Measurements from ENCODE around the gene HEXD.
A peak's percentile ranks its signal among the peaks of the same experiment; 100 is the strongest.
"Not testable (repeated sequence)": the region's sequence is repeated elsewhere in the genome, so short reads cannot be mapped to it uniquely, and the experiment has no call there.

The HEXD gene

DNA sequence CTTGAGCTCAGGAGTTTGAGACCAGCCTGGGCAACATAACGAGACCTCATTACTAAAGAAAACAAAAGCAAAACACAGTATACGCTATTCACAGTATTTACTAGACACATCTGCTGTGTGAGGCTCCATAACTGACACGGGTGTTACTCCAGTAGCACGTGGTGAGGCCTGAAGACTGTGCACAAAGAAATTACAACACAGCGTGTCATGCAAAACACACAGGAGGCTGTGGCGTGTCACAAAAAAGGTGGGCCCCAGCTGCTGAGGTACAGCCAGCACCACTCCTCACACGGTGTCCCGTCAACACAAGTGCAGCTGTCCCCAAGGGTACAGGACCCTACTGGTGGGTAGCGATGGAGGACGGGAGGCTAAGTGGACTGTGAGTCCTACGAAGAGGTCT, 29.7 kb downstream of the HEXD start:
- H3K4me1 ChIP-seq (ENCODE audit: control insufficient read depth in 1 of 2, insufficient read depth in 1 of 2, low read depth in 1 of 2, low read length in 1 of 2), result peaks cover 33 to 38% of the 10 kb centered on the region in 2 experiments
- H3K4me3 ChIP-seq (ENCODE audit: low read depth in 1 of 2, low read length in 1 of 2), result peak overlapping the region in 1 of 2 experiments; percentile 3
- no peaks in the 10 kb centered on the region for H3K27me3 ChIP-seq
- peaks cover 50% of the 10 kb centered on the region for H3K36me3 ChIP-seq
- no peaks in the 10 kb centered on the region for H3K9me3 ChIP-seq
- TF ChIP-seq, protein P1, sequence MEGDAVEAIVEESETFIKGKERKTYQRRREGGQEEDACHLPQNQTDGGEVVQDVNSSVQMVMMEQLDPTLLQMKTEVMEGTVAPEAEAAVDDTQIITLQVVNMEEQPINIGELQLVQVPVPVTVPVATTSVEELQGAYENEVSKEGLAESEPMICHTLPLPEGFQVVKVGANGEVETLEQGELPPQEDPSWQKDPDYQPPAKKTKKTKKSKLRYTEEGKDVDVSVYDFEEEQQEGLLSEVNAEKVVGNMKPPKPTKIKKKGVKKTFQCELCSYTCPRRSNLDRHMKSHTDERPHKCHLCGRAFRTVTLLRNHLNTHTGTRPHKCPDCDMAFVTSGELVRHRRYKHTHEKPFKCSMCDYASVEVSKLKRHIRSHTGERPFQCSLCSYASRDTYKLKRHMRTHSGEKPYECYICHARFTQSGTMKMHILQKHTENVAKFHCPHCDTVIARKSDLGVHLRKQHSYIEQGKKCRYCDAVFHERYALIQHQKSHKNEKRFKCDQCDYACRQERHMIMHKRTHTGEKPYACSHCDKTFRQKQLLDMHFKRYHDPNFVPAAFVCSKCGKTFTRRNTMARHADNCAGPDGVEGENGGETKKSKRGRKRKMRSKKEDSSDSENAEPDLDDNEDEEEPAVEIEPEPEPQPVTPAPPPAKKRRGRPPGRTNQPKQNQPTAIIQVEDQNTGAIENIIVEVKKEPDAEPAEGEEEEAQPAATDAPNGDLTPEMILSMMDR (IDR thresholded peaks at IDR 0.05), result no peak
- H3K27ac ChIP-seq, result peak overlapping the region; percentile 54

DNA sequence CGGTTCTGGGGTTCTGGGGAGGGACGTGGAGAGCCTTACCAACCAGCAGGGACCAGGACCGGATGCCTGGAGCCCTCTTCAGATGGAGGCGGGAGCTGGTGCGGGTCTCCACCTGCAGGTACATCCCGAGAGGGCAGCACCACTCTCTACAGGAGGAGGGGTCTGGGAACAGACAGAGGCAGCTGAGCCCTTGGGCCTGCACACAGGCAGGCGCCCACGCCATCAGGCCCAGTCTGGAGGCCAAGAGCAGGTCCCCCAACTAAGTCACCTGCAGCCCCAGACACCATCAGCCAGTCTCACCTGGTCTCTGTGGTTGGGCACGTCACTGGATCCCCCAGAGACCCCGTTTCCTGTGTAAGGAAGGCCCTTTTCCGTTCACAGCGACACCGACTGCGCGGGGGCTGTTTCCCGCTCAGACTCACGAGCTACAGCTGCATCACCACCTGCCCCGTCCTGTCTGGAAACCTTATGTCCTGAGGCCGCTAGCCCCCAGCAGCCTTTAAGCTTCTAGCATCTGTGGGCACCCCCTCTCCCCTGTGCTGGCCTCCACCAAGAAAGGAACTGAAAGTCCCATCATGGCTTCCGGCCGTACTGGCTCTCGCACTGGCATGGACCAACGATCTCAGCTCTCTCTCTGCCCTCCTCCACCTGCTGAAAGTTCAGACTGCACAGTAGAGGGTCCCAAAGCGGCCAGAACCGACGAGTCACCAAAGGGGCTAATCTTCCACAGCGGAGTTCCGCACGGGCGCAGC, 31.2 kb downstream of the HEXD start:
- peaks cover 36% of the 10 kb centered on the region for H3K36me3 ChIP-seq
- H3K9me3 ChIP-seq, result no peaks in the 10 kb centered on the region
- peak overlapping the region; percentile 88 for H3K27ac ChIP-seq
- peak overlapping the region; percentile 99 to 100 for H3K4me3 ChIP-seq (ENCODE audit: low read depth in 1 of 2, low read length in 1 of 2)
- H3K27me3 ChIP-seq, result no peaks in the 10 kb centered on the region
- TF ChIP-seq, protein P1 (IDR thresholded peaks at IDR 0.05), result no peak
- peaks cover 33 to 38% of the 10 kb centered on the region in 2 experiments for H3K4me1 ChIP-seq (ENCODE audit: control insufficient read depth in 1 of 2, insufficient read depth in 1 of 2, low read depth in 1 of 2, low read length in 1 of 2)

- Histone ChIP-seq H3K27ac (peak overlapping the region; percentile 88), H3K4me3 (ENCODE audit: low read depth in 1 of 2, low read length in 1 of 2) (peak overlapping the region; percentile 99 to 100), H3K36me3 (peaks cover 29% of the 10 kb centered on the region), H3K4me1 (ENCODE audit: control insufficient read depth in 1 of 2, insufficient read depth in 1 of 2, low read depth in 1 of 2, low read length in 1 of 2) (peaks cover 33 to 38% of the 10 kb centered on the region in 2 experiments), H3K27me3 (no peaks in the 10 kb centered on the region), H3K9me3 (no peaks in the 10 kb centered on the region)
- TF ChIP-seq, protein P1 (IDR thresholded peaks at IDR 0.05), result no peak
Measured at GRCh38 chr17:82449883-82450356, 31.8 kb downstream of the HEXD start.

DNA sequence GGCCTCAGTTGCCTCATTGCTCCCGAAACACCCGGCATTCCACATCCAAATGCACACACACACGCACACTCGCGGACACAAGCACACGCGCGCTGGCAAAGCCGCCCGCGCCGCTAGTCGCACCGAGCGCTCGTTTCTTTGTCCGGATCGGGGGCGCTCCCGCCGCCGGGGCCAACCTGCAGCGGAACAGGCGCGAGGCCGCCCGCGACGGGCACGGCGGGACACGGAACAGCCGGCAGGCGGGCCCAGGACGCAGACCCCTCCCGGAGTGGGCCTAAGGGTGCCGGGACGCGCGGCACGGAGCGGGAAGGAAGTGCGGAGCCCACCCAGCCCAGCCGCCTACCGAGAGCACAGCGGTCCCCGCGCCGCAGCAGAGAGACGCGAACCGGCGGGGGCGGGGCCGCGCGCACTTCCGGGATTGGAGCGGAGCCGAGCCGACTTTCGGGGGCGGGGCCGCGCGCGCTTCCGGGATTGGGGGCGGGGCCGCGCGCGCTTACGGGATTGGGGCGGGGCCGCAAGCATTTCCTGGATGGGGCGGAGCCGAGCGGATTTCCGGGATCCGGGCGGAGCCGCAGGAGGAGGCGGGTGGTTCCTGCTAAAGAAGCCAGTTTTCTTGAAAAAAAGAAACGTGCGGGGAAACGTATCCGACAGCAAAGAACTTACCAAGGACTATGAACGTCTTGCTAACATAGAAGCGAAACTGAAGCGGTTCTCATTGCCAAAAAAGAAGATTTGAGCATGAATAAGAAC, 32.4 kb downstream of the HEXD start, which contains the start of gene CYBC1:
Gene CYBC1, minus strand, starts transcription at position 396 of the 750 bp plus-strand sequence. CDS start 1,498 bp downstream, outside the sequence.
- peak within 1 kb of the TSS; percentile 99 to 100 for H3K4me3 ChIP-seq (ENCODE audit: low read depth in 1 of 2, low read length in 1 of 2)
- peaks cover 34 to 35% of the 10 kb centered on the region in 2 experiments for H3K4me1 ChIP-seq (ENCODE audit: control insufficient read depth in 1 of 2, insufficient read depth in 1 of 2, low read depth in 1 of 2, low read length in 1 of 2)
- peak within 1 kb of the TSS; percentile 88 for H3K27ac ChIP-seq
- peaks cover 23% of the 10 kb centered on the region for H3K36me3 ChIP-seq
- H3K9me3 ChIP-seq, result no peaks in the 10 kb centered on the region
- TF ChIP-seq, protein P1 (IDR thresholded peaks at IDR 0.05), result peak; percentile 54
- H3K27me3 ChIP-seq, result no peaks in the 10 kb centered on the region

DNA sequence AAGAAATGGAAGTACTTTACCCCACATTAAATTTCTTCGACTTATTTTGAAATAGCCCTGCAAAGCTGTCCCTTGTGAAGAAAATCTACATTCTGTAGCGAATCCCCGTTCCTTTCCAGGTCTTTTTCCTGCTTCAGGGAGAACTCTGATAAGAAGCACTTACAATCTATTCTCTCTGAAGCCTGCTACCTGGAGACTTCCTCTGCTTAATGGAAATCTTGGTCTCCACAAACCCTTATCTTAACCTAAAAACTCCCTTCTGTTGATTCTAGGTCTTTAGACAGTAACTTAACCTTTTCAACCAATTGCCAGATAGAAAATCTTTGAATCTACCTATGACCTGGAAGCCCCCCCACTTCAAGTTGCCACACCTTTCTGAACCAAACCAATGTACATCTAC, 34.0 kb downstream of the HEXD start:
- H3K9me3 ChIP-seq, result no peaks in the 10 kb centered on the region
- H3K27ac ChIP-seq, result peak overlapping the region; percentile 88
- TF ChIP-seq, protein P1 (IDR thresholded peaks at IDR 0.05), result no peak
- peaks cover 9% of the 10 kb centered on the region for H3K36me3 ChIP-seq
- peak overlapping the region in 1 of 2 experiments; percentile 99 for H3K4me3 ChIP-seq (ENCODE audit: low read depth in 1 of 2, low read length in 1 of 2)
- no peaks in the 10 kb centered on the region for H3K27me3 ChIP-seq
- H3K4me1 ChIP-seq (ENCODE audit: control insufficient read depth in 1 of 2, insufficient read depth in 1 of 2, low read depth in 1 of 2, low read length in 1 of 2), result peaks cover 47 to 50% of the 10 kb centered on the region in 2 experiments

DNA sequence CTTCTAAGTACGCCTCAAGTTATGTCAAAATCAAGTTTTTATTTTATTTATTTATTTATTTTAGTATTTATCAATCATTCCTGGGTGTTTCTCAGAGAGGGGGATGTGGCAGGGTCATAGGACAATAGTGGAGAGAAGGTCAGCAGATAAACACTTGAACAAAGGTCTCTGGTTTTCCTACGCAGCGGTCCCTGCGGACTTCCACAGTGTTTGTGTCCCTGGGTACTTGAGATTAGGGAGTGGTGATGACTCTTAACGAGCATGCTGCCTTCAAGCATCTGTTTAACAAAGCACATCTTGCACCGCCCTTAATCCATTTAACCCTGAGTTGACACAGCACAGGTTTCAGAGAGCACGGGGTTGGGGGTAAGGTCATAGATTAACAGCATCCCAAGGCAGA, 35.0 kb downstream of the HEXD start:
- not testable (repeated sequence) for H3K36me3 ChIP-seq; H3K27ac ChIP-seq; H3K9me3 ChIP-seq; H3K4me3 ChIP-seq (ENCODE audit: low read depth in 1 of 2, low read length in 1 of 2); H3K27me3 ChIP-seq
- peaks cover 53 to 55% of the 10 kb centered on the region in 2 experiments for H3K4me1 ChIP-seq (ENCODE audit: control insufficient read depth in 1 of 2, insufficient read depth in 1 of 2, low read depth in 1 of 2, low read length in 1 of 2)

GRCh38 chr17:82453706-82454105, 35.6 kb downstream of the HEXD start:
- H3K27ac ChIP-seq; H3K27me3 ChIP-seq; H3K4me3 ChIP-seq (ENCODE audit: low read depth in 1 of 2, low read length in 1 of 2); H3K9me3 ChIP-seq; H3K36me3 ChIP-seq: not testable (repeated sequence)
- H3K4me1 ChIP-seq (ENCODE audit: control insufficient read depth in 1 of 2, insufficient read depth in 1 of 2, low read depth in 1 of 2, low read length in 1 of 2), result peaks cover 51 to 53% of the 10 kb centered on the region in 2 experiments

Data from neutrophil (primary cell).